SH-SY5Y (cell line): ENCODE measurements around the gene GPR132.

ENCODE experiments used
- GATA2 ChIP-seq: IDR thresholded peaks from 2 replicates; pipeline ENCODE4 v1.6.1; 2011; ENCODE audit warnings: mild to moderate bottlenecking, low read depth, low read length
- GATA3 ChIP-seq: IDR thresholded peaks from 2 replicates; pipeline ENCODE4 v1.6.1; 2011; ENCODE audit warnings: low read depth, mild to moderate bottlenecking, low read length, moderate library complexity

GRCh38 chr14:105082703-105083102 lies 17.5 kb upstream of the GPR132 start:
- TF ChIP-seq GATA2, result no peak
- no peak for TF ChIP-seq GATA3
